SK-N-SH (cell line): ENCODE results near the gene EIF2S2. TPM values are rescaled to one million over a fixed set of nuclear protein-coding genes. Genes with fewer than 3 reads are reported as not detected.

Experiments
- CTCF ChIA-PET: fragments of 300-600, 350-600 bp; formaldehyde crosslinking; extraction: SDS; loops from one replicate; lab custom pipeline; 2021; lab: Yijun Ruan, JAX
- POLR2A ChIA-PET: fragments of 350-600 bp; sonication (Branson Sonifier 250); formaldehyde crosslinking; extraction: SDS; loops from one replicate; lab custom pipeline; 2020; ENCODE audit warnings: antibody characterized with exemption, inconsistent platforms; lab: Yijun Ruan, JAX
- DNase-seq: peaks from one replicate; pipeline ENCODE4 v3.0.0; 2012
- H2AFZ ChIP-seq: fragments of 200-600 bp; sonication (generic); 2 replicates; pipeline ENCODE4 v1.8.1; 2016; ENCODE audit warnings: antibody characterized with exemption, mild to moderate bottlenecking, low read depth
- H3F3A ChIP-seq: fragments of 200-600 bp; sonication (generic); replicated peaks from 2 replicates; pipeline ENCODE3; 2016; ENCODE audit warnings: antibody characterized with exemption, mild to moderate bottlenecking; ENCODE audit not compliant: insufficient read depth
- H3K27ac ChIP-seq, 2 experiments: fragments of 200-500 bp in 1 of 2; fragments of 200-600 bp in 1 of 2; sonication (Bioruptor generic) in 1 of 2; sonication (generic), shearing (Covaris generic) in 1 of 2; 2 replicates each; pipeline versions ENCODE4 v1.5.1 to v1.6.1; 2014 to 2016; ENCODE audit warnings: low read depth in 2 of 2, inconsistent platforms in 1 of 2, low read length in 1 of 2, mild to moderate bottlenecking in 1 of 2, mixed read lengths in 1 of 2
- H3K27me3 ChIP-seq: fragments of 200-600 bp; sonication (generic), shearing (Covaris generic); 2 replicates; pipeline ENCODE4 v1.6.1; 2016; ENCODE audit warnings: mixed run types; ENCODE audit not compliant: insufficient read depth
- H3K36me3 ChIP-seq, 2 experiments: fragments of 200-500 bp in 1 of 2; fragments of 200-600 bp in 1 of 2; sonication (Bioruptor generic) in 1 of 2; sonication (generic) in 1 of 2; replicated peaks in 1 of 2; 2 replicates each; pipeline versions ENCODE3 to v1.5.1; 2014 to 2016; ENCODE audit warnings: low read length in 1 of 2, mild to moderate bottlenecking in 1 of 2; ENCODE audit not compliant: insufficient read depth in 2 of 2, control insufficient read depth in 1 of 2
- H3K4me1 ChIP-seq, 2 experiments: fragments of 200-500 bp in 1 of 2; fragments of 200-600 bp in 1 of 2; sonication (Bioruptor generic) in 1 of 2; sonication (generic), shearing (Covaris generic) in 1 of 2; 2 replicates each; pipeline versions ENCODE4 v1.5.1 to v1.6.1; 2014 to 2016; ENCODE audit warnings: low read depth in 1 of 2, low read length in 1 of 2, mixed run types in 1 of 2; ENCODE audit not compliant: insufficient read depth in 2 of 2, control insufficient read depth in 1 of 2
- H3K4me2 ChIP-seq: fragments of 200-600 bp; sonication (generic), shearing (Covaris generic); 2 replicates; pipeline ENCODE4 v1.6.1; 2017; ENCODE audit warnings: mixed run types
- H3K4me3 ChIP-seq, 2 experiments: fragments of 200-500 bp in 1 of 2; fragments of 200-600 bp in 1 of 2; sonication (Bioruptor generic) in 1 of 2; sonication (generic), shearing (Covaris generic) in 1 of 2; 2 replicates each; pipeline versions ENCODE4 v1.5.1 to v1.8.1; 2014 to 2016; ENCODE audit warnings: low read depth in 2 of 2, inconsistent platforms in 1 of 2, low read length in 1 of 2, mild to moderate bottlenecking in 1 of 2, mixed read lengths in 1 of 2, moderate library complexity in 1 of 2
- H3K79me2 ChIP-seq: fragments of 200-600 bp; sonication (generic); 2 replicates; pipeline ENCODE4 v1.8.1; 2017; ENCODE audit warnings: mild to moderate bottlenecking; ENCODE audit not compliant: insufficient read depth
- H3K9ac ChIP-seq: fragments of 200-600 bp; sonication (generic); 2 replicates; pipeline ENCODE4 v1.6.1; 2017; ENCODE audit warnings: mixed run types
- H3K9me2 ChIP-seq: fragments of 200-600 bp; sonication (generic); 2 replicates; pipeline ENCODE4 v1.6.1; 2017; ENCODE audit warnings: mixed run types
- H3K9me3 ChIP-seq: fragments of 200-600 bp; sonication (generic); 2 replicates; pipeline ENCODE4 v1.6.1; 2017; ENCODE audit warnings: mixed run types, mild to moderate bottlenecking, moderate library complexity
- H4K20me1 ChIP-seq: fragments of 200-600 bp; sonication (generic); 2 replicates; pipeline ENCODE4 v1.6.1; 2017; ENCODE audit warnings: mild to moderate bottlenecking, mixed run types; ENCODE audit not compliant: insufficient read depth
- CHD2 ChIP-seq: fragments of 150-350 bp; IDR thresholded peaks from 2 replicates; pipeline ENCODE4 v1.6.1; 2018; ENCODE audit warnings: low read length; ENCODE audit not compliant: partially characterized antibody
- ELF1 ChIP-seq: IDR thresholded peaks from 2 replicates; pipeline ENCODE4 v1.4.0; 2012
- EZH2phosphoT487 ChIP-seq: fragments of 200-600 bp; sonication (generic); IDR thresholded peaks from 2 replicates; pipeline ENCODE4 v1.6.1; 2017; ENCODE audit warnings: low read depth, mixed run types, mild to moderate bottlenecking, antibody characterized with exemption, moderate library complexity, borderline replicate concordance
- POLR2AphosphoS5 ChIP-seq: IDR thresholded peaks from 2 replicates; pipeline ENCODE4 v1.6.1; 2012; ENCODE audit warnings: low read depth, low read length
- RXRA ChIP-seq: IDR thresholded peaks from 2 replicates; pipeline ENCODE4 v1.4.0; 2012; ENCODE audit warnings: low read depth, mild to moderate bottlenecking, borderline replicate concordance
- TCF12 ChIP-seq: IDR thresholded peaks from 2 replicates; pipeline ENCODE4 v1.4.0; 2012
- WGBS: methylation state at CpG from one replicate; pipeline ENCODE4 v1.1.6; 2017; ENCODE audit warnings: low lambda C conversion rate; 5-methylcytosine and 5-hydroxymethylcytosine counted together
- polyA plus RNA-seq, 3 experiments: library from polyadenylated mRNA; depleted of rRNA; stranded (reverse); fragments of >200 nt; gene quantifications; 2 replicates each; pipeline ENCODE4 v1.2.3, GENCODE V29; 2012
- TF ChIP-seq, protein P1 (sequence below): fragments of 150-350 bp; IDR thresholded peaks from 2 replicates; pipeline ENCODE4 v1.6.1; 2017; ENCODE audit warnings: antibody characterized with exemption, low read length, low read depth, borderline replicate concordance
- TF ChIP-seq, protein P2 (sequence below): IDR thresholded peaks from 2 replicates; pipeline ENCODE4 v1.4.0; 2012; ENCODE audit warnings: low read depth, borderline replicate concordance

Gene EIF2S2
- polyA plus RNA-seq, 1 of the 3 experiments (the other 2 are of a cell fraction) = 50.7 TPM

GRCh38 chr20:34102342-34102741, 9.7 kb downstream of the EIF2S2 start:
- peaks cover 62 to 86% of the 10 kb centered on the region in 2 experiments for H3K36me3 ChIP-seq
- TF ChIP-seq, protein P1, sequence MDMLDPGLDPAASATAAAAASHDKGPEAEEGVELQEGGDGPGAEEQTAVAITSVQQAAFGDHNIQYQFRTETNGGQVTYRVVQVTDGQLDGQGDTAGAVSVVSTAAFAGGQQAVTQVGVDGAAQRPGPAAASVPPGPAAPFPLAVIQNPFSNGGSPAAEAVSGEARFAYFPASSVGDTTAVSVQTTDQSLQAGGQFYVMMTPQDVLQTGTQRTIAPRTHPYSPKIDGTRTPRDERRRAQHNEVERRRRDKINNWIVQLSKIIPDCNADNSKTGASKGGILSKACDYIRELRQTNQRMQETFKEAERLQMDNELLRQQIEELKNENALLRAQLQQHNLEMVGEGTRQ = no peak
- TF ChIP-seq CHD2 = no peak
- no peak for DNase-seq
- no peaks in the 10 kb centered on the region for H3K9me3 ChIP-seq
- H3K9me2 ChIP-seq = no peaks in the 10 kb centered on the region
- no peak overlapping the region for H3K9ac ChIP-seq
- peaks cover 86% of the 10 kb centered on the region for H4K20me1 ChIP-seq
- no peak overlapping the region for H2AFZ ChIP-seq
- no peak overlapping the region for H3K27ac ChIP-seq
- 100% methylated on average over 2 of the region's 2 CpGs for WGBS
- peaks cover 84% of the 10 kb centered on the region for H3K79me2 ChIP-seq
- H3K4me1 ChIP-seq = no peaks in the 10 kb centered on the region
- H3K27me3 ChIP-seq = no peaks in the 10 kb centered on the region
- no peak overlapping the region for H3K4me3 ChIP-seq
- ChIA-PET CTCF (interaction anchor here (1.0 to 1.6 kb wide), 2 partner anchors 27 to 266 kb away, joined by 3 read pairs; no protein-coding TSS in a partner anchor), POLR2A (no interaction called here)
- peaks cover 19% of the 10 kb centered on the region for H3F3A ChIP-seq
- H3K4me2 ChIP-seq = no peak overlapping the region

DNA sequence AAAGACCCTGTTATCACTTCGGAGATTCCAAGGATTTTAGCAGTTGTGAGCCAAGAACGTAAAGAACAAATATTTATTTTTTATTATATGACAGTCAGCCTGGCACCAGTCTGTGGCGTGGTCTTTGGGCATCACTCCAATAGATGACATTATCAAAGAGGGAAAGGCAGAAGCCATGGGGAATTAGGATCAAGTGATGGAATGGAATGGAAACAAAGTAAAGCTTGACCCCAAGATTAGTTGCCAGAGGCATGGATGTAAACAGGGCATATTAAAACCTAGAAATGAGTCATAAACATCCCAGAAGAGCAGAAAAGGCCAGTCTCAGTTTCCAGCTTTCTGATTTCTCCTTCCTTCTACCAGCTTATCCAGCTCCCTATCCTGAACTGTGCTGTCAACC, 11.5 kb downstream of the EIF2S2 start:
- 69% methylated on average over 3 of the region's 3 CpGs for WGBS
- H3K79me2 ChIP-seq = peaks cover 83% of the 10 kb centered on the region

DNA sequence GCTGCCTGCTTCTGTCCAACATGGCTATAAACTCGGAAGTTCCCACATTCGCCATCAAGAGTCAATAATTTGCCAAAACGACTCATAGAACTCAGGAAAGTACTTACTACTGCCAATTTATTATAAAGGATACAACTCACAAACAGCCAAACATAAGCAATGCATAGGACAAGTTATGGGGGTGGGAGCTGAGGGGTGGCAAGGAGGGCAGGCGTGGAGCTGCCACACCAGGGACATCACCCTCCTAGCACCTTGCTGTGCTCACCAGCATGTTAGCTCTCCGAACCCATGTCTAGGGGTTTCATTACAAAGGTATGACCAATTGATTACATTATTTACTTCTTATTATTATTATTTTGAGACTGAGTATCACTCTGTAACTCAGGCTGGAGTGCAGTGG, 12.4 kb downstream of the EIF2S2 start:
- Histone ChIP-seq H3F3A (peaks cover 38% of the 10 kb centered on the region), H3K27ac (no peak overlapping the region), H3K79me2 (peaks cover 82% of the 10 kb centered on the region), H3K36me3 (peaks cover 75 to 90% of the 10 kb centered on the region in 2 experiments), H3K27me3 (no peaks in the 10 kb centered on the region), H3K9ac (no peak overlapping the region), H3K9me3 (no peaks in the 10 kb centered on the region), H3K4me3 (no peak overlapping the region), H4K20me1 (peaks cover 84% of the 10 kb centered on the region), H3K4me1 (peaks cover 0 to 3% of the 10 kb centered on the region in 2 experiments; a peak in 1 of 4 replicates), H3K4me2 (no peak overlapping the region), H2AFZ (no peak overlapping the region), H3K9me2 (no peaks in the 10 kb centered on the region)
- ChIA-PET POLR2A (interaction anchor here (1.2 kb wide), 1 partner anchor 8 kb away, joined by 3 read pairs; no protein-coding TSS in a partner anchor), CTCF (interaction anchor here (0.6 to 2.1 kb wide), 4 partner anchors 14 to 237 kb away, joined by 3 to 6 read pairs (median 4); no protein-coding TSS in a partner anchor)
- no peak for DNase-seq
- WGBS = 86% methylated on average over 5 of the region's 5 CpGs
- 0 out of 2 replicates have a peak, but pooled peaks have one; percentile 10 for TF ChIP-seq POLR2AphosphoS5
- no peak for TF ChIP-seq RXRA
- TF ChIP-seq TCF12 = no peak
- TF ChIP-seq, protein P2, sequence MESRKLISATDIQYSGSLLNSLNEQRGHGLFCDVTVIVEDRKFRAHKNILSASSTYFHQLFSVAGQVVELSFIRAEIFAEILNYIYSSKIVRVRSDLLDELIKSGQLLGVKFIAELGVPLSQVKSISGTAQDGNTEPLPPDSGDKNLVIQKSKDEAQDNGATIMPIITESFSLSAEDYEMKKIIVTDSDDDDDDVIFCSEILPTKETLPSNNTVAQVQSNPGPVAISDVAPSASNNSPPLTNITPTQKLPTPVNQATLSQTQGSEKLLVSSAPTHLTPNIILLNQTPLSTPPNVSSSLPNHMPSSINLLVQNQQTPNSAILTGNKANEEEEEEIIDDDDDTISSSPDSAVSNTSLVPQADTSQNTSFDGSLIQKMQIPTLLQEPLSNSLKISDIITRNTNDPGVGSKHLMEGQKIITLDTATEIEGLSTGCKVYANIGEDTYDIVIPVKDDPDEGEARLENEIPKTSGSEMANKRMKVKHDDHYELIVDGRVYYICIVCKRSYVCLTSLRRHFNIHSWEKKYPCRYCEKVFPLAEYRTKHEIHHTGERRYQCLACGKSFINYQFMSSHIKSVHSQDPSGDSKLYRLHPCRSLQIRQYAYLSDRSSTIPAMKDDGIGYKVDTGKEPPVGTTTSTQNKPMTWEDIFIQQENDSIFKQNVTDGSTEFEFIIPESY = no peak
- TF ChIP-seq EZH2phosphoT487 = no peak
- TF ChIP-seq CHD2 = no peak

More for the DNA sequence above, 11.5 kb downstream of the EIF2S2 start:
- Histone ChIP-seq H3K4me1 (peaks cover 0 to 3% of the 10 kb centered on the region in 2 experiments; a peak in 1 of 4 replicates), H3K4me3 (no peak overlapping the region), H3K36me3 (peaks cover 77 to 90% of the 10 kb centered on the region in 2 experiments), H4K20me1 (peaks cover 84% of the 10 kb centered on the region), H3K9me2 (no peaks in the 10 kb centered on the region), H3K9ac (no peak overlapping the region), H3F3A (peaks cover 32% of the 10 kb centered on the region), H3K27ac (no peak overlapping the region), H3K27me3 (no peaks in the 10 kb centered on the region), H3K9me3 (no peaks in the 10 kb centered on the region), H3K4me2 (no peak overlapping the region), H2AFZ (no peak overlapping the region)
- ChIA-PET POLR2A (interaction anchor here (1.1 to 1.2 kb wide), 2 partner anchors 9 to 13 kb away, joined by 3 read pairs; no protein-coding TSS in a partner anchor), CTCF (interaction anchor here (1.0 to 2.1 kb wide), 3 partner anchors 29 to 238 kb away, joined by 3 to 6 read pairs (median 4); no protein-coding TSS in a partner anchor)
- no peak for DNase-seq
- TF ChIP-seq POLR2AphosphoS5 (no peak), ELF1 (no peak)
